ENCODE measurements around the gene HS6ST2. TPM values are rescaled to one million over a fixed set of nuclear protein-coding genes. Genes with fewer than 3 reads are reported as not detected.

HS6ST2 gene
- total RNA-seq, 1 donor from 2014 or later, result 1.1 TPM

DNA sequence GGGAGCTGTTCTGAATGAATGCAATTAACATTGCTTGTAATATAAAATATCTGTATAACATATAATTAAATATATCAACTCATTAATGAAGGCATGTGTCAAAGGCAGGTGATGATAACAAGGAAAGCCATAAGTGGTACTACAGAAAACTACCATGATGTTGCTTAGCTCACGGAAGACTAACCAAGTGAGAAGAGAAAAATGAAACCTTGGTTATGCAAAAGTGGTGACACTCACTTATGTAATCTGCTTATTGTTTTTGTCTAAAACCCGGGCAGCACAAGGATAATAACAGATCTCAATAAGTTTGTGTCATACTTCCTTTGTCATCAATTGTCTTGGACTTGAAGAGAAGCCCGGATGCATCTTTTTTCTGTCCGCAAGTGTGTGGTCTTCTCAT, 156.4 kb downstream of the HS6ST2 start:
- H3K36me3 Mint-ChIP-seq (ENCODE audit: low read depth, unreplicated experiment), result no peaks in the 10 kb centered on the region

DNA sequence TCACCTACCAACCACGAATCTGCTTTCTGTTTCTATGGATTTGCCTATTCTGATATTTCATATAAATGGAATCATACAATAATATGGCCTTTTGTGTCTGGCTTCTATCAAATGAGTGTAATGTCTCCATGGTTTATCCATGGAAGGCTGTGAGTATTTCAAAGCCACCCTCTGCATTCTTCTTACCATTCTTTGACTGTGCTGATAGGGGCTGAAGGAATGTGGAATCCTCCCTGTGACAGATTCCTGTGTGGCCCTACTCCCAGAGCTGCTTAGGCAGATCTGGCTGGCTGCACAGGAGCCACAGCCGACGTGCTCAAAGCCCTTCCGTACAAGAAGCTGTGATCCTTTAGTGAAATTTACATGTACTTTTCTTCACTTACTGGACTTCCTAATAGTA, 163.2 kb downstream of the HS6ST2 start:
- H3K9me3 Mint-ChIP-seq (ENCODE audit: unreplicated experiment), result no peaks in the 10 kb centered on the region
- no peaks in the 10 kb centered on the region for H3K27me3 Mint-ChIP-seq (ENCODE audit: unreplicated experiment)
- H3K27ac Mint-ChIP-seq (ENCODE audit: unreplicated experiment), result no peak overlapping the region
- DNase-seq (ENCODE audit: low spot score), result no peak
- TF ChIP-seq, protein P1, sequence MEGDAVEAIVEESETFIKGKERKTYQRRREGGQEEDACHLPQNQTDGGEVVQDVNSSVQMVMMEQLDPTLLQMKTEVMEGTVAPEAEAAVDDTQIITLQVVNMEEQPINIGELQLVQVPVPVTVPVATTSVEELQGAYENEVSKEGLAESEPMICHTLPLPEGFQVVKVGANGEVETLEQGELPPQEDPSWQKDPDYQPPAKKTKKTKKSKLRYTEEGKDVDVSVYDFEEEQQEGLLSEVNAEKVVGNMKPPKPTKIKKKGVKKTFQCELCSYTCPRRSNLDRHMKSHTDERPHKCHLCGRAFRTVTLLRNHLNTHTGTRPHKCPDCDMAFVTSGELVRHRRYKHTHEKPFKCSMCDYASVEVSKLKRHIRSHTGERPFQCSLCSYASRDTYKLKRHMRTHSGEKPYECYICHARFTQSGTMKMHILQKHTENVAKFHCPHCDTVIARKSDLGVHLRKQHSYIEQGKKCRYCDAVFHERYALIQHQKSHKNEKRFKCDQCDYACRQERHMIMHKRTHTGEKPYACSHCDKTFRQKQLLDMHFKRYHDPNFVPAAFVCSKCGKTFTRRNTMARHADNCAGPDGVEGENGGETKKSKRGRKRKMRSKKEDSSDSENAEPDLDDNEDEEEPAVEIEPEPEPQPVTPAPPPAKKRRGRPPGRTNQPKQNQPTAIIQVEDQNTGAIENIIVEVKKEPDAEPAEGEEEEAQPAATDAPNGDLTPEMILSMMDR (IDR thresholded peaks at IDR 0.05; ENCODE audit: unreplicated experiment), result no peak
- H3K4me3 Mint-ChIP-seq (ENCODE audit: unreplicated experiment), result no peak overlapping the region
- no peaks in the 10 kb centered on the region for H3K4me1 Mint-ChIP-seq (ENCODE audit: unreplicated experiment)
- no peaks in the 10 kb centered on the region for H3K36me3 Mint-ChIP-seq (ENCODE audit: low read depth, unreplicated experiment)

More for the DNA sequence above, 156.4 kb downstream of the HS6ST2 start:
- Mint-ChIP-seq H3K27me3 (ENCODE audit: unreplicated experiment) (no peaks in the 10 kb centered on the region), H3K27ac (ENCODE audit: unreplicated experiment) (no peak overlapping the region), H3K4me1 (ENCODE audit: unreplicated experiment) (no peaks in the 10 kb centered on the region), H3K9me3 (ENCODE audit: unreplicated experiment) (no peaks in the 10 kb centered on the region), H3K4me3 (ENCODE audit: unreplicated experiment) (no peak overlapping the region)
- DNase-seq (ENCODE audit: low spot score), result no peak
- TF ChIP-seq, protein P1 (IDR thresholded peaks at IDR 0.05; ENCODE audit: unreplicated experiment), result no peak

DNA sequence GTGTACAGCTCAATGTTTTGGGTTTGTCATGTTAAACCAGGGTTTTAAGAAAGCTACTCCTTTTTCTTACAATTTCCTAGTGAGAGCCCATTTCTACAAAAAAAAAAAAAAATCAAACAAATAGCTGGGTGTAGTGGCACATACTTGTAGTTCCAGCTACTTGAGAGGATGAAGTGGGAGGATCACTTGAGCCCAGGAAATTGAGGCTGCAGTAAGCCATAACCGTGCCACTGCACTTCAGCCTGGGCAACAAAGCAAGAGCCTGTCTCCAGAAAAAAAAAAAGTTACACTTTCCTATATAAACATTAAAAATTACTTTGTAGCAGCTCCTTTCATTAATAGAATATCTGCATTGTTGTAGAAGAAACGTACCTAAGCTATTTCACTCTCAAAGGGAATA, 166.7 kb downstream of the HS6ST2 start:
- Mint-ChIP-seq H3K36me3 (ENCODE audit: low read depth, unreplicated experiment) (no peaks in the 10 kb centered on the region), H3K27me3 (ENCODE audit: unreplicated experiment) (no peaks in the 10 kb centered on the region), H3K27ac (ENCODE audit: unreplicated experiment) (no peak overlapping the region), H3K4me1 (ENCODE audit: unreplicated experiment) (no peaks in the 10 kb centered on the region), H3K4me3 (ENCODE audit: unreplicated experiment) (no peak overlapping the region), H3K9me3 (ENCODE audit: unreplicated experiment) (no peaks in the 10 kb centered on the region)
- TF ChIP-seq, protein P1 (IDR thresholded peaks at IDR 0.05; ENCODE audit: unreplicated experiment), result no peak
- DNase-seq (ENCODE audit: low spot score), result no peak

DNA sequence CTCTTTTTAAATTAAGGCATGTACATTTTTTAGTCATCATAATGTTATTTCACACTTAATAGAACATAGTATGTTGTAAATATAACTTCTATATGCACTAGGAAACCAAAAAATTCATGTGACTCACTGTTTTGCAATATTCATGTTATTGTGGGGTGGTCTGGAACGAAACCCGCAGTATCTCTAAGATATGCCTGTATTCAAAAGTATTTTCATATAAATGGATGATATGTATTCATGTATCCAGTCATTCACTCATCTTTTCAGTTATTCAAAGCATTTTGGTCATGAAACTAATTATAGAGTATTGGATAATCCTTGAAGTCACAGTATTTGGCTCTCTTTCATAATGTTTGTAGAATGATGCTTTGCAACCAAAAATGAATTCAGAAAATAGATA, 168.1 kb downstream of the HS6ST2 start:
- DNase-seq (ENCODE audit: low spot score), result no peak
- no peak overlapping the region for H3K27ac Mint-ChIP-seq (ENCODE audit: unreplicated experiment)
- no peak overlapping the region for H3K4me3 Mint-ChIP-seq (ENCODE audit: unreplicated experiment)
- H3K4me1 Mint-ChIP-seq (ENCODE audit: unreplicated experiment), result no peaks in the 10 kb centered on the region
- TF ChIP-seq, protein P1 (IDR thresholded peaks at IDR 0.05; ENCODE audit: unreplicated experiment), result no peak
- H3K27me3 Mint-ChIP-seq (ENCODE audit: unreplicated experiment), result no peaks in the 10 kb centered on the region
- no peaks in the 10 kb centered on the region for H3K36me3 Mint-ChIP-seq (ENCODE audit: low read depth, unreplicated experiment)
- no peaks in the 10 kb centered on the region for H3K9me3 Mint-ChIP-seq (ENCODE audit: unreplicated experiment)

DNA sequence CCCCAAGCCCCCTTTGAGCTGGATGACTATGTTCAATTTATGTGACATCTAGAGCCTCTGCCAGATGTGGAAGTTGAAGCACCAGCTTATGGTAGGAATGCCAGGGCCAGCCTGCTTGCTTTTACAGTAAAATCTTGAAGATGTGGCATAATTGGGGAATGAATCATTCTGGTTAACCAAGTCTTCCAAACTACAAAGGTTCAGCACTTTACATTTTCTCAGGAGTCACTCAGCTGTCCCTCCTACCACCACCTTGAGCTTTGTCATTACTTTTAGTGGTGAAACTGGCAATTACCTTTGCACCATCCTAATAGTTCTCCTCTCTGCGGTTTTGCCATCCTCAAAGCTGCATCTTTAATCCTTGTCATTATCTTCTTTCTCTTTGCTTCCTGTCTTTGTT, 172.2 kb downstream of the HS6ST2 start:
- Mint-ChIP-seq H3K4me1 (ENCODE audit: unreplicated experiment) (no peaks in the 10 kb centered on the region), H3K27ac (ENCODE audit: unreplicated experiment) (no peak overlapping the region)

More for the DNA sequence above, 172.2 kb downstream of the HS6ST2 start:
- no peak for DNase-seq (ENCODE audit: low spot score)
- no peaks in the 10 kb centered on the region for H3K36me3 Mint-ChIP-seq (ENCODE audit: low read depth, unreplicated experiment)
- no peaks in the 10 kb centered on the region for H3K9me3 Mint-ChIP-seq (ENCODE audit: unreplicated experiment)
- no peaks in the 10 kb centered on the region for H3K27me3 Mint-ChIP-seq (ENCODE audit: unreplicated experiment)
- no peak overlapping the region for H3K4me3 Mint-ChIP-seq (ENCODE audit: unreplicated experiment)
- TF ChIP-seq, protein P1 (IDR thresholded peaks at IDR 0.05; ENCODE audit: unreplicated experiment), result no peak

All from endothelial cell (in vitro differentiated cells).